GM06990 (cell line): ENCODE results near the gene BCO1.

ENCODE experiments used
- DNase-seq: peaks from one replicate; pipeline ENCODE4 v3.0.0-alpha.2; 2011; ENCODE audit not compliant: insufficient read length; ENCODE audit errors: extremely low read depth
- H3K27me3 ChIP-seq: replicated peaks from 2 replicates; pipeline ENCODE4 v1.6.0; 2011; ENCODE audit warnings: low read length; ENCODE audit not compliant: control insufficient read depth, insufficient read depth
- H3K36me3 ChIP-seq: 2 replicates; pipeline ENCODE4 v1.5.1; 2011; ENCODE audit warnings: low read length; ENCODE audit not compliant: control insufficient read depth, insufficient read depth
- H3K4me3 ChIP-seq: replicated peaks from 2 replicates; pipeline ENCODE4 v1.5.1; 2011; ENCODE audit warnings: low read depth, mild to moderate bottlenecking, control low read depth, low read length
- CTCF ChIP-seq: IDR thresholded peaks from 2 replicates; pipeline ENCODE4 v1.5.1; 2011; ENCODE audit warnings: low read length, control low read depth, mild to moderate bottlenecking, inconsistent platforms; ENCODE audit not compliant: insufficient read depth, poor library complexity, severe bottlenecking

BCO1 gene

DNA sequence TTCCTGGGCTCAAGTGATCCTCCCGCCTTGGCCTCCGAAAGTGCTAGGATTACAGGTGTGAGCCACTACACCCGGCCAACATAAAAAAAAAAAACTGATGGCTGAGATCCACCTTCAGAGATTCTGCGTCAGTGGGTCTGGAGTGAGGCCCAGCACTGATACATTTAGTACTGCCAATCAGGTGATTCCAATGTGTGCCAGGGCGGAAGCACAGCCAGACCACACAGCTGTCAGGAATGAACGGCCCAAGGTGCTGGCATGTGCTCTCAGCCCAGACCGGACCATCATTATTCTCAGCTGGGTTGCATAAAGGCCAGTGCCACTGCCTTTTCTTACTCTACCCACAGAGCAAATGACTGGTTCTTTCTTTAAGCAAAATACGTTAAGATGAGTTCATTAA is 1.2 kb upstream of the BCO1 start:
- H3K4me3 ChIP-seq: no peak overlapping the region
- no peak for TF ChIP-seq CTCF
- H3K27me3 ChIP-seq: no peaks in the 10 kb centered on the region
- DNase-seq: no peak
- H3K36me3 ChIP-seq: no peaks in the 10 kb centered on the region

GRCh38 chr16:81237942-81238295 is 570 bp upstream of the BCO1 start:
- no peak for DNase-seq
- no peak overlapping the region for H3K4me3 ChIP-seq
- H3K27me3 ChIP-seq: no peaks in the 10 kb centered on the region; the same call in 1 of the 2 replicates
- H3K36me3 ChIP-seq: no peaks in the 10 kb centered on the region
- no peak for TF ChIP-seq CTCF

- H3K4me3 ChIP-seq: no peak overlapping the region
- no peaks in the 10 kb centered on the region for H3K36me3 ChIP-seq
- no peak for TF ChIP-seq CTCF
Observed at GRCh38 chr16:81239367-81240121, 1.1 kb downstream of the BCO1 start.

DNA sequence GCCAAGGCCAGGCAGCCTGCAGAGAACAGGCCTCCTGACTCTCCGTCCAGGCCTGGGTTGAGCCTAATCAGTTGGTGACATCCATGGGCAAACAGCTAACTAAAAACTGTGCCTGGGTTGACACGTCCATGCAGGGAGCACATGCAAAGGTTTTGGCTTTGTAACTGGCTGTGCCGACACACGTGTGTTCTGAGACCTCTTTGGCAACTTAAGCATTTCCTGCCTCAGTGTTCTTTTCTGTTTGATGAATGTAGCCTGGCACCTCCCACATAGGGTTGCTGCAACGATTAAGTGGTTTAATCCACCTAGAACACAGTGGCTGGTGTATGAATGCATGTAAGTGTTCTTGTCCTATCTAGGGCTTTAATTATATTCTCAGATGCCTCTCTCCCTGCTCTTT is 3.2 kb downstream of the BCO1 start:
- TF ChIP-seq CTCF: no peak
- no peaks in the 10 kb centered on the region; the same call in 1 of the 2 replicates for H3K27me3 ChIP-seq
- no peak overlapping the region for H3K4me3 ChIP-seq
- no peak for DNase-seq
- H3K36me3 ChIP-seq: no peaks in the 10 kb centered on the region

More at GRCh38 chr16:81239367-81240121, 1.1 kb downstream of the BCO1 start:
- H3K27me3 ChIP-seq: no peaks in the 10 kb centered on the region; the same call in 1 of the 2 replicates
- DNase-seq: no peak

GRCh38 chr16:81242977-81243618 is 4.6 kb downstream of the BCO1 start:
- no peaks in the 10 kb centered on the region for H3K36me3 ChIP-seq
- DNase-seq: no peak
- H3K4me3 ChIP-seq: no peak overlapping the region
- TF ChIP-seq CTCF: no peak
- no peaks in the 10 kb centered on the region; the same call in 1 of the 2 replicates for H3K27me3 ChIP-seq
